GM12878 (cell line): ENCODE measurements around the gene AP2B1. TPM values are rescaled to one million over a fixed set of nuclear protein-coding genes. Genes with fewer than 3 reads are reported as not detected.

Source experiments
- ATAC-seq: fragments of 200-7000 bp; cut with Tn5 transposase; 3 replicates; pipeline ENCODE4 v1.9.1; 2020; ENCODE audit warnings: mild to moderate bottlenecking, moderate library complexity
- BruUV-seq: library from RNA; stranded (reverse); fragments of 400-500 nt; replicated peaks from 2 replicates; lab custom pipeline; 2021; lab: Mats Ljungman, UMichigan
- CTCF ChIA-PET: fragments of 300-600 bp; sonication (Branson Sonifier 250); formaldehyde crosslinking; extraction: SDS; loops from one replicate; lab custom pipeline; 2021; ENCODE audit warnings: inconsistent platforms; lab: Yijun Ruan, JAX
- POLR2A ChIA-PET: fragments of 350-600 bp; formaldehyde crosslinking; extraction: SDS; loops from one replicate; lab custom pipeline; 2021; ENCODE audit warnings: inconsistent platforms; lab: Charles Lee
- RAD21 ChIA-PET: fragments of 300-600 bp; sonication (Branson Sonifier 250); formaldehyde crosslinking; loops from one replicate; lab custom pipeline; 2023; ENCODE audit warnings: antibody characterized with exemption; ENCODE audit not compliant: unreplicated experiment; lab: Charles Lee
- SMC1A ChIA-PET: fragments of 300-600 bp; sonication (Branson Sonifier 250); formaldehyde crosslinking; loops from one replicate; lab custom pipeline; 2023; ENCODE audit not compliant: unreplicated experiment, uncharacterized antibody; lab: Charles Lee
- DNase-seq: peaks from one replicate; pipeline ENCODE4 v3.0.0-alpha.2; 2011; ENCODE audit warnings: low read depth, low spot score
- FAIRE-seq: peaks from 3 replicates; lab custom pipeline; 2011; peaks lifted over from hg19 to GRCh38; lab: Jason Lieb, UNC
- H2AFZ ChIP-seq: 2 replicates; pipeline ENCODE4 v1.6.0; 2011; ENCODE audit warnings: low read depth, low read length, control low read depth; ENCODE audit not compliant: control insufficient read depth
- H3K27ac ChIP-seq: 2 replicates; pipeline ENCODE4 v1.5.1; 2011; ENCODE audit warnings: control low read depth; ENCODE audit not compliant: control insufficient read depth, insufficient read depth
- H3K27me3 ChIP-seq, 2 experiments: replicated peaks in 1 of 2; 2 replicates each; pipeline versions ENCODE4 v1.6.0 to v1.6.1; 2011; ENCODE audit warnings: low read length in 1 of 2; ENCODE audit not compliant: control insufficient read depth in 2 of 2, insufficient read depth in 2 of 2
- H3K36me3 ChIP-seq, 2 experiments: 2 replicates each; pipeline ENCODE4 v1.5.1; 2011; ENCODE audit warnings: low read length in 1 of 2; ENCODE audit not compliant: control insufficient read depth in 2 of 2, insufficient read depth in 2 of 2
- H3K4me1 ChIP-seq: 2 replicates; pipeline ENCODE4 v1.6.1; 2011; ENCODE audit warnings: mild to moderate bottlenecking, low read length, moderate library complexity, mixed read lengths; ENCODE audit not compliant: control insufficient read depth, insufficient read depth
- H3K4me2 ChIP-seq: 2 replicates; pipeline ENCODE4 v1.6.0; 2011; ENCODE audit warnings: control low read depth; ENCODE audit not compliant: control insufficient read depth, insufficient read depth
- H3K4me3 ChIP-seq: fragments of 200-600 bp; sonication (generic); 2 replicates; pipeline ENCODE4 v1.5.1; 2016
- H3K79me2 ChIP-seq: 2 replicates; pipeline ENCODE4 v1.6.0; 2011; ENCODE audit warnings: low read length; ENCODE audit not compliant: control insufficient read depth, insufficient read depth
- H3K9ac ChIP-seq: 2 replicates; pipeline ENCODE4 v1.8.0; 2011; ENCODE audit warnings: low read length, control low read depth, mixed read lengths; ENCODE audit not compliant: control insufficient read depth, insufficient read depth
- H3K9me3 ChIP-seq: replicated peaks from 3 replicates; pipeline ENCODE4 v1.5.1; 2011; ENCODE audit warnings: mild to moderate bottlenecking, low read length; ENCODE audit not compliant: control insufficient read depth, insufficient read depth
- H4K20me1 ChIP-seq: 2 replicates; pipeline ENCODE4 v1.6.0; 2011; ENCODE audit not compliant: control insufficient read depth, insufficient read depth
- ASH2L ChIP-seq: fragments of 300-600, 200-600 bp; sonication (generic); IDR thresholded peaks from 2 replicates; pipeline ENCODE4 v1.6.1; 2017; ENCODE audit warnings: low read depth, mild to moderate bottlenecking, borderline replicate concordance
- EZH2 ChIP-seq: IDR thresholded peaks from 2 replicates; pipeline ENCODE4 v1.6.1; 2012; ENCODE audit warnings: low read depth, mild to moderate bottlenecking, control low read depth, inconsistent platforms, low read length, borderline replicate concordance; ENCODE audit not compliant: control insufficient read depth
- FOS ChIP-seq: IDR thresholded peaks from 3 replicates; pipeline ENCODE4 v1.6.1; 2011; ENCODE audit warnings: borderline replicate concordance; ENCODE audit not compliant: insufficient read length; ENCODE audit errors: extremely low read depth
- NFXL1 ChIP-seq: fragments of 450-650 bp; IDR thresholded peaks from 2 replicates; pipeline ENCODE4 v1.6.1; 2017; ENCODE audit warnings: antibody characterized with exemption, mild to moderate bottlenecking, borderline replicate concordance
- TAF1 ChIP-seq: IDR thresholded peaks from 2 replicates; pipeline ENCODE4 v1.6.1; 2011; ENCODE audit warnings: mild to moderate bottlenecking, low read depth, low read length, borderline replicate concordance
- WGBS: methylation state at CpG from one replicate; pipeline ENCODE4 v1.1.6; 2016; ENCODE audit warnings: low lambda C conversion rate; ENCODE audit not compliant: insufficient replicate concordance, insufficient coverage; ENCODE audit errors: missing lambda C conversion rate; 5-methylcytosine and 5-hydroxymethylcytosine counted together
- in situ Hi-C: fragments of 300-500 bp; cut with MboI; formaldehyde crosslinking; loops from 9 replicates; pipeline ENCODE4 v1.14.3; 2018; ENCODE audit warnings: mixed read lengths
- intact Hi-C: fragments of 100-400 bp; cut with micrococcal nuclease; formaldehyde crosslinking; loops from one replicate; pipeline ENCODE4 v1.14.2; 2022; ENCODE audit not compliant: unreplicated experiment
- polyA plus RNA-seq, 11 experiments: library from polyadenylated mRNA; depleted of rRNA in 4 of 11; unstranded in 6 of 11; stranded (reverse) in 5 of 11; fragments of >200 nt; fragmentation: Nextera tagmentation in 4 of 11; fragmentation: Illumina TruSeq in 1 of 11; extraction: Ambion mirVana in 4 of 11; extraction: Trizol in 1 of 11; gene quantifications; 1 replicate in 1 of 11; 2 replicates in 10 of 11; pipeline versions ENCODE4 v1.2.1 to v1.2.3, GENCODE V29; 2011 to 2016; ENCODE audit warnings: inconsistent platforms in 2 of 11, missing spikeins in 2 of 11, low read depth in 1 of 11
- total RNA-seq, 4 experiments: library from RNA; depleted of rRNA in 3 of 4; stranded (reverse); fragments of >200 nt in 3 of 4; fragmentation: Illumina TruSeq in 1 of 4; extraction: Trizol in 1 of 4; gene quantifications; 2 replicates each; pipeline versions ENCODE4 v1.2.1 to v1.2.3, GENCODE V29; 2013 to 2021
- TF ChIP-seq, protein P1 (sequence below): IDR thresholded peaks from 2 replicates; pipeline ENCODE4 v1.6.1; 2012; ENCODE audit warnings: low read depth, low read length, improper control_type of control experiment

The AP2B1 gene
- total and polyA plus RNA-seq, 10 of the 15 experiments (the other 5 are each of a cell fraction or from before 2014, with no cell fraction given), result 18.6 to 112 (median 53.9) TPM

DNA sequence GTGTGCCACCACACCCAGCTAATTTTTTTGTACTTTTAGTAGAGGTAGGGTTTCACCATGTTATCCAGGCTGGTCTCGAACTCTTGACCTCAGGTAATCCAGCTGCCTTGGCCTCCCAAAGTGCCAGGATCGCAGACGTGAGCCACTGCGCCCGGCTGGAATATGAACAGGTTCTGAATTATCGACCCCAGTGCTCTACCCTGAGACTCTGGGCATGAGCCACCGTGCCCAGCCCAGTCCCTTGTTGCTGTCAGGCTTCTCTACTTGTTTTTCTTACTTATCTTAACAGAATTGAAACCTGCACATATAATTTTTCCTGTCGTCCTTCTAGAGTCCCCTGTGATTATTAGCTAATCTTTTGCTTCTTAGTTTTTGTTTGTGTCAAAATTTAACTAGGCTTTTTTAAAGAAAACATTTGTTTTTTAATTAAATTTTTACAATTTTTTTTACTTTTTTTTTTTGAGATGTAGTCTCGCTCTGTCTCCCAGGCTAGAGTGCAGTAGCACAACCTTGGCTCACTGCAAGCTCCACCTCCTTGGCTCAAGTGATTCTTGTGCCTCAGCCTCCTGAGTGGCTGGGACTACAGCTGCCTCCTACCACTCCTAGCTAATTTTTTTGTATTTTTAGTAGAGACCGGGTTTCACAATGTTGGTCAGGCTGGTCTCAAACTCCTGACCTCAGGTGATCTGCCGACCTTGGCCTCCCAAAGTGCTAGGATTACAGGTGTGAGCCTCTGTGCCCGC lies 66.7 kb downstream of the AP2B1 start (continued):
- no peak for TF ChIP-seq FOS
- no peak for TF ChIP-seq ASH2L

DNA sequence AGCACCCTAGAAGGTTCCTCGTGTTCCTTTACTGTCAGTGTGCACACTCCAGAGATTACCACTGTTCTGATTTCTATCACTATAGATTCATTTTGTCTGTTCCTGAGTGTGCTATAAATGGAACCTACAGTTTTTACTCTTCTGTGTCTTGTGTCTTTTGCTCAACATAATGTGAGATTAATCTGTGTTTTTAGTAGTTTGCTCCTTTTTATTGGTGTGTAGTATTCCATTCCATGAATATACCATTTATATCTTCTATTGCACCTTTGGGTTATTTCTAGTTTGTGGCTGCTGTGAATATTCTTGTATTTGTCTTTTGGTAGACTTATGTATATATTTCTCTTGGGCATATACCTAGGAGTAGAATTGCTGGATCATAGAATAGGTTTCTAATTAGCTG lies 68.2 kb downstream of the AP2B1 start:
- Histone ChIP-seq H3K79me2 (no peaks in the 10 kb centered on the region), H3K27ac (no peak overlapping the region), H3K9me3 (no peaks in the 10 kb centered on the region), H3K36me3 (peaks cover 3 to 9% of the 10 kb centered on the region in 2 experiments), H3K4me2 (no peak overlapping the region), H3K4me1 (no peaks in the 10 kb centered on the region), H3K4me3 (no peak overlapping the region), H3K27me3 (no peaks in the 10 kb centered on the region), H4K20me1 (no peaks in the 10 kb centered on the region), H2AFZ (no peak overlapping the region), H3K9ac (no peak overlapping the region)
- in situ Hi-C loops, result no loop called here
- intact Hi-C loops, result no loop called here
- ChIA-PET CTCF (interaction anchor here (1.4 kb wide), 1 partner anchor 9 kb away, joined by 3 read pairs; no protein-coding TSS in a partner anchor), RAD21 (no interaction called here), POLR2A (interaction anchor here (0.5 kb wide), 1 partner anchor 108 kb away, joined by 3 read pairs; no protein-coding TSS in a partner anchor), SMC1A (no interaction called here)
- no peak for ATAC-seq
- no peak for FAIRE-seq
- TF ChIP-seq, protein P1, sequence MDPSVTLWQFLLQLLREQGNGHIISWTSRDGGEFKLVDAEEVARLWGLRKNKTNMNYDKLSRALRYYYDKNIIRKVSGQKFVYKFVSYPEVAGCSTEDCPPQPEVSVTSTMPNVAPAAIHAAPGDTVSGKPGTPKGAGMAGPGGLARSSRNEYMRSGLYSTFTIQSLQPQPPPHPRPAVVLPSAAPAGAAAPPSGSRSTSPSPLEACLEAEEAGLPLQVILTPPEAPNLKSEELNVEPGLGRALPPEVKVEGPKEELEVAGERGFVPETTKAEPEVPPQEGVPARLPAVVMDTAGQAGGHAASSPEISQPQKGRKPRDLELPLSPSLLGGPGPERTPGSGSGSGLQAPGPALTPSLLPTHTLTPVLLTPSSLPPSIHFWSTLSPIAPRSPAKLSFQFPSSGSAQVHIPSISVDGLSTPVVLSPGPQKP, result no peak
- TF ChIP-seq TAF1 (no peak), NFXL1 (no peak), EZH2 (no peak)
- BruUV-seq, result no TSS peak
- 8% methylated on average over 1 of the region's 1 CpG for WGBS
- no peak for DNase-seq
